GM19099 (cell line): Measurements from ENCODE around the gene PDCD1LG2.

Source experiments
- POLR2A ChIP-seq: IDR thresholded peaks from 3 replicates; pipeline ENCODE4 v1.6.1; 2011; ENCODE audit warnings: low read depth; ENCODE audit not compliant: insufficient read length; ENCODE audit errors: extremely low read depth

The PDCD1LG2 gene

GRCh38 chr9:5592904-5593303 lies 82.6 kb downstream of the PDCD1LG2 start:
- no peak for TF ChIP-seq POLR2A

- no peak for TF ChIP-seq POLR2A
Observed at GRCh38 chr9:5593904-5594303, 83.6 kb downstream of the PDCD1LG2 start.

GRCh38 chr9:5596173-5596572 lies 85.8 kb downstream of the PDCD1LG2 start:
- TF ChIP-seq POLR2A, result no peak

GRCh38 chr9:5608298-5609225 lies 98.2 kb downstream of the PDCD1LG2 start:
- TF ChIP-seq POLR2A, result peak; percentile 24

- TF ChIP-seq POLR2A, result no peak
Observed at GRCh38 chr9:5609226-5609596, 98.9 kb downstream of the PDCD1LG2 start.

GRCh38 chr9:5610491-5610890 lies 100.2 kb downstream of the PDCD1LG2 start:
- no peak for TF ChIP-seq POLR2A

GRCh38 chr9:5611321-5612184 lies 101.2 kb downstream of the PDCD1LG2 start:
- TF ChIP-seq POLR2A, result no peak

- TF ChIP-seq POLR2A, result no peak
Observed at GRCh38 chr9:5612185-5612530, 101.8 kb downstream of the PDCD1LG2 start.

- no peak for TF ChIP-seq POLR2A
Observed at GRCh38 chr9:5614192-5614591, 103.9 kb downstream of the PDCD1LG2 start.

- no peak for TF ChIP-seq POLR2A
Observed at GRCh38 chr9:5614985-5615384, 104.7 kb downstream of the PDCD1LG2 start.

- TF ChIP-seq POLR2A, result no peak
Observed at GRCh38 chr9:5617749-5618148, 107.4 kb downstream of the PDCD1LG2 start.

GRCh38 chr9:5620494-5620893 lies 110.2 kb downstream of the PDCD1LG2 start:
- no peak for TF ChIP-seq POLR2A
